Gastrocnemius medialis (tissue), 4 donors: ENCODE measurements around the gene ASS1.

Experiments
- POLR2A ChIP-seq, 2 donors: fragments of 450-650 bp; IDR thresholded peaks; one replicate each; pipeline ENCODE4 v1.6.1; 2017; ENCODE audit warnings: antibody characterized with exemption in 2 of 2, mild to moderate bottlenecking in 2 of 2, moderate library complexity in 2 of 2
- TF ChIP-seq, protein P1 (sequence below), 5 experiments: fragments of 450-650 bp in 3 of 5; fragments of 200-600 bp in 2 of 5; sonication (generic) in 2 of 5; IDR thresholded peaks in 4 of 5; conservative IDR thresholded peaks in 1 of 5; 1 replicate in 4 of 5; 2 replicates in 1 of 5; pipeline ENCODE4 v1.5.1; 2016 to 2019; ENCODE audit warnings: antibody characterized with exemption in 5 of 5, mild to moderate bottlenecking in 3 of 5, moderate library complexity in 3 of 5

- TF ChIP-seq, protein P1, sequence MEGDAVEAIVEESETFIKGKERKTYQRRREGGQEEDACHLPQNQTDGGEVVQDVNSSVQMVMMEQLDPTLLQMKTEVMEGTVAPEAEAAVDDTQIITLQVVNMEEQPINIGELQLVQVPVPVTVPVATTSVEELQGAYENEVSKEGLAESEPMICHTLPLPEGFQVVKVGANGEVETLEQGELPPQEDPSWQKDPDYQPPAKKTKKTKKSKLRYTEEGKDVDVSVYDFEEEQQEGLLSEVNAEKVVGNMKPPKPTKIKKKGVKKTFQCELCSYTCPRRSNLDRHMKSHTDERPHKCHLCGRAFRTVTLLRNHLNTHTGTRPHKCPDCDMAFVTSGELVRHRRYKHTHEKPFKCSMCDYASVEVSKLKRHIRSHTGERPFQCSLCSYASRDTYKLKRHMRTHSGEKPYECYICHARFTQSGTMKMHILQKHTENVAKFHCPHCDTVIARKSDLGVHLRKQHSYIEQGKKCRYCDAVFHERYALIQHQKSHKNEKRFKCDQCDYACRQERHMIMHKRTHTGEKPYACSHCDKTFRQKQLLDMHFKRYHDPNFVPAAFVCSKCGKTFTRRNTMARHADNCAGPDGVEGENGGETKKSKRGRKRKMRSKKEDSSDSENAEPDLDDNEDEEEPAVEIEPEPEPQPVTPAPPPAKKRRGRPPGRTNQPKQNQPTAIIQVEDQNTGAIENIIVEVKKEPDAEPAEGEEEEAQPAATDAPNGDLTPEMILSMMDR (IDR thresholded peaks at IDR 0.05 in 4 of 5, conservative IDR thresholded peaks at IDR 0.05 in 1 of 5), result no peak
- TF ChIP-seq POLR2A (IDR thresholded peaks at IDR 0.05), result no peak
Measured at GRCh38 chr9:130522233-130522808, 77.6 kb downstream of the ASS1 start.
